GM23248 (cell line): ENCODE measurements around the gene RHOBTB1. TPM values are rescaled to one million over a fixed set of nuclear protein-coding genes. Genes with fewer than 3 reads are reported as not detected.
A peak's percentile ranks its signal among the peaks of the same experiment; 100 is the strongest.
"Not testable (repeated sequence)": the region's sequence is repeated elsewhere in the genome, so short reads cannot be mapped to it uniquely, and the experiment has no call there.

ENCODE experiments used
- DNase-seq: peaks from one replicate; pipeline ENCODE4 v3.0.0-alpha.2; 2015
- H2AFZ ChIP-seq: fragments of 200-600 bp; sonication (generic); 2 replicates; pipeline ENCODE4 v1.6.1; 2016; ENCODE audit warnings: antibody characterized with exemption
- H3F3A ChIP-seq: fragments of 200-600 bp; sonication (generic); 2 replicates; pipeline ENCODE4 v1.6.1; 2016; ENCODE audit warnings: mild to moderate bottlenecking, antibody characterized with exemption, mixed run types; ENCODE audit not compliant: insufficient read depth
- H3K27ac ChIP-seq: fragments of 200-600 bp; sonication (generic); 2 replicates; pipeline ENCODE4 v1.5.1; 2016; ENCODE audit warnings: mild to moderate bottlenecking
- H3K27me3 ChIP-seq: fragments of 200-600 bp; sonication (generic); replicated peaks from 2 replicates; pipeline ENCODE4 v1.6.1; 2016; ENCODE audit warnings: mild to moderate bottlenecking; ENCODE audit not compliant: insufficient read depth
- H3K36me3 ChIP-seq: fragments of 200-600 bp; sonication (generic); 2 replicates; pipeline ENCODE4 v1.6.1; 2016; ENCODE audit warnings: low read depth, mild to moderate bottlenecking
- H3K4me1 ChIP-seq: fragments of 200-600 bp; sonication (generic); 2 replicates; pipeline ENCODE4 v1.6.1; 2016; ENCODE audit warnings: mild to moderate bottlenecking; ENCODE audit not compliant: insufficient read depth
- H3K4me2 ChIP-seq: fragments of 200-600 bp; sonication (generic); one replicate; pipeline ENCODE4 v1.6.1; 2016; ENCODE audit warnings: mild to moderate bottlenecking; ENCODE audit not compliant: unreplicated experiment
- H3K4me3 ChIP-seq: fragments of 200-600 bp; sonication (generic); 2 replicates; pipeline ENCODE4 v1.5.1; 2016; ENCODE audit warnings: mild to moderate bottlenecking
- H3K79me2 ChIP-seq: fragments of 200-600 bp; sonication (generic); 2 replicates; pipeline ENCODE4 v1.6.1; 2016; ENCODE audit warnings: mild to moderate bottlenecking; ENCODE audit not compliant: insufficient read depth
- H3K9ac ChIP-seq: fragments of 200-600 bp; sonication (generic); 2 replicates; pipeline ENCODE4 v1.6.1; 2016; ENCODE audit warnings: mild to moderate bottlenecking
- H3K9me2 ChIP-seq: fragments of 200-600 bp; sonication (generic); 2 replicates; pipeline ENCODE4 v1.6.1; 2016; ENCODE audit warnings: mixed run types, mild to moderate bottlenecking, moderate library complexity; ENCODE audit not compliant: insufficient read depth
- H3K9me3 ChIP-seq: fragments of 200-600 bp; sonication (generic); one replicate; pipeline ENCODE4 v1.6.1; 2017; ENCODE audit warnings: low read depth
- H4K20me1 ChIP-seq: fragments of 200-600 bp; sonication (generic); 2 replicates; pipeline ENCODE4 v1.6.0; 2016; ENCODE audit not compliant: insufficient read depth
- EZH2 ChIP-seq: fragments of 200-600 bp; sonication (generic); IDR thresholded peaks from 2 replicates; pipeline ENCODE4 v1.6.1; 2018; ENCODE audit warnings: antibody characterized with exemption, mild to moderate bottlenecking; ENCODE audit not compliant: insufficient read depth, poor library complexity, severe bottlenecking
- EZH2phosphoT487 ChIP-seq: fragments of 200-600 bp; sonication (generic); IDR thresholded peaks from 2 replicates; pipeline ENCODE4 v1.6.1; 2018; ENCODE audit warnings: antibody characterized with exemption, moderate library complexity, mild to moderate bottlenecking, low read depth; ENCODE audit not compliant: insufficient read depth
- WGBS, 2 experiments: methylation state at CpG; one replicate each; pipeline ENCODE4 v1.1.6; 2015 to 2017; ENCODE audit warnings: low lambda C conversion rate in 2 of 2, low coverage in 1 of 2; ENCODE audit errors: missing lambda C conversion rate in 2 of 2; 5-methylcytosine and 5-hydroxymethylcytosine counted together
- in situ Hi-C: fragments of 300-500 bp; cut with MboI; formaldehyde crosslinking; loops from 2 replicates; pipeline ENCODE4 v1.15.0; 2020
- polyA plus RNA-seq: library from polyadenylated mRNA; unstranded; fragments of >200 nt; fragmentation: Nextera tagmentation; extraction: Ambion mirVana; gene quantifications from 2 replicates; pipeline ENCODE4 v1.2.1, GENCODE V29; 2016
- total RNA-seq: library from RNA; depleted of rRNA; stranded (reverse); fragments of >200 nt; shearing (Covaris generic); gene quantifications from 2 replicates; pipeline ENCODE4 v1.2.3, GENCODE V29; 2014

The RHOBTB1 gene
- total and polyA plus RNA-seq, 2 experiments from 2014 or later, result 11.1 to 14.6 TPM

- H3K27ac ChIP-seq, result no peak overlapping the region
- H2AFZ ChIP-seq, result no peak overlapping the region
- 20 to 29% methylated on average over 3 of the region's 3 CpGs for WGBS, 2 experiments
Measured at GRCh38 chr10:60974463-60975149, 30.6 kb upstream of the RHOBTB1 start.

DNA sequence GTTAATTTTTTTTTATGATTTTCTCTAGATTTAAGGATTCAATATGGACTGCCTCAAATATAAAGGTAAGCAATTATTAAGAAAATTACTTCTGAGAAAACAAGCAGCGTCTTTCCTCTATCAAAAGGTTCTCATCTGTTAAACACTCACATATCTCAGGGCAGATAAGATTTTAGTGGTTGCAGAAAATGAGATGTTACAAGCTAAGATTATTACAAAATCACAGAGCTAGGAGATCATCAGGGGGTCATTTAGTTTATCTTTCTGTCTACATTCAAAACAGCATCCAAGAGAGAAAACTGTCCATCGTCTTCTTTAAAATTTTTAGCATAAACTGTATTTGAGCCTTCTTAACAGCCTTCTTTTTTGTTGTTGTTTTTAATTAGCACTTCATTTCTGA lies 29.1 kb upstream of the RHOBTB1 start:
- in situ Hi-C loops, result no loop called here
- Histone ChIP-seq H3K79me2 (no peaks in the 10 kb centered on the region), H4K20me1 (no peaks in the 10 kb centered on the region), H3K27ac (no peak overlapping the region), H3K9me2 (no peaks in the 10 kb centered on the region), H3F3A (peaks cover 4% of the 10 kb centered on the region; the same call in 1 of the 2 replicates), H3K9ac (no peak overlapping the region), H3K4me1 (peaks cover 10% of the 10 kb centered on the region), H2AFZ (no peak overlapping the region), H3K9me3 (no peaks in the 10 kb centered on the region), H3K27me3 (no peaks in the 10 kb centered on the region), H3K4me2 (no peak overlapping the region), H3K36me3 (no peaks in the 10 kb centered on the region), H3K4me3 (no peak overlapping the region)
- DNase-seq, result no peak
- 100% methylated on average over 2 of the region's 2 CpGs for WGBS, 2 experiments
- TF ChIP-seq EZH2 (no peak), EZH2phosphoT487 (no peak)

More at GRCh38 chr10:60974463-60975149, 30.6 kb upstream of the RHOBTB1 start:
- no peaks in the 10 kb centered on the region for H3K36me3 ChIP-seq
- H3F3A ChIP-seq, result peaks cover 4% of the 10 kb centered on the region; the same call in 1 of the 2 replicates
- DNase-seq, result peak; percentile 12
- TF ChIP-seq EZH2phosphoT487, result no peak
- no peak for TF ChIP-seq EZH2
- no peaks in the 10 kb centered on the region for H3K79me2 ChIP-seq
- no peak overlapping the region for H3K4me3 ChIP-seq
- no peaks in the 10 kb centered on the region for H4K20me1 ChIP-seq
- in situ Hi-C loops, result no loop called here
- H3K27me3 ChIP-seq, result no peaks in the 10 kb centered on the region
- H3K9ac ChIP-seq, result no peak overlapping the region
- peak overlapping the region; percentile 2 for H3K4me2 ChIP-seq
- no peaks in the 10 kb centered on the region for H3K9me3 ChIP-seq
- H3K9me2 ChIP-seq, result no peaks in the 10 kb centered on the region
- H3K4me1 ChIP-seq, result peaks cover 10% of the 10 kb centered on the region

- H2AFZ ChIP-seq, H3K4me2 ChIP-seq, H3K4me1 ChIP-seq, H3K9me2 ChIP-seq, H3K79me2 ChIP-seq, H3K27me3 ChIP-seq, H3K9ac ChIP-seq, DNase-seq, H4K20me1 ChIP-seq, H3F3A ChIP-seq, in situ Hi-C loops, H3K9me3 ChIP-seq, H3K4me3 ChIP-seq, H3K27ac ChIP-seq, H3K36me3 ChIP-seq: not testable (repeated sequence)
- WGBS, 2 experiments, result 82 to 92% methylated on average over 2 of the region's 2 CpGs
Measured at GRCh38 chr10:60972181-60972580, 28.2 kb upstream of the RHOBTB1 start.

- Histone ChIP-seq H3K27ac (no peak overlapping the region), H3K4me1 (peaks cover 11% of the 10 kb centered on the region), H2AFZ (no peak overlapping the region), H3K9ac (no peak overlapping the region), H3K4me2 (no peak overlapping the region), H3K27me3 (no peaks in the 10 kb centered on the region), H3K9me3 (no peaks in the 10 kb centered on the region), H3K9me2 (no peaks in the 10 kb centered on the region), H3K36me3 (no peaks in the 10 kb centered on the region), H4K20me1 (no peaks in the 10 kb centered on the region), H3K79me2 (no peaks in the 10 kb centered on the region), H3F3A (peaks cover 11% of the 10 kb centered on the region), H3K4me3 (no peak overlapping the region)
- in situ Hi-C loops, result no loop called here
- DNase-seq, result no peak
- TF ChIP-seq EZH2, result no peak
- no peak for TF ChIP-seq EZH2phosphoT487
- 82% methylated on average over 3 of the region's 3 CpGs for WGBS, 2 experiments
Measured at GRCh38 chr10:60970526-60970925, 26.5 kb upstream of the RHOBTB1 start.
